H1 (cell line): ENCODE data around the gene PDE1C. TPM values are rescaled to one million over a fixed set of nuclear protein-coding genes. Genes with fewer than 3 reads are reported as not detected.

Source experiments
- SP4 ChIP-seq: IDR thresholded peaks from 2 replicates; pipeline ENCODE4 v1.6.1; 2012; ENCODE audit warnings: low read length, inconsistent platforms
- polyA plus RNA-seq, 7 experiments: library from polyadenylated mRNA; depleted of rRNA in 3 of 7; stranded (reverse) in 5 of 7; unstranded in 2 of 7; fragments of >200 nt in 5 of 7; fragments of 200-250 nt in 2 of 7; gene quantifications; 1 replicate in 5 of 7; 2 replicates in 1 of 7; 4 replicates in 1 of 7; pipeline versions ENCODE4 v1.2.1 to v1.2.3, GENCODE V29; 2011 to 2013; ENCODE audit warnings: missing spikeins in 2 of 7, mixed read lengths in 2 of 7
- total RNA-seq: library from RNA; stranded (reverse); fragmentation: NEBNext Ultra II Directional; extraction: Animal tissue kit (Norgen Biotek cat#: 25700); gene quantifications from 2 replicates; pipeline ENCODE4 v1.2.1, GENCODE V29; 2021

Gene PDE1C
- total and polyA plus RNA-seq, 2 of the 8 experiments (the other 6 are each of a cell fraction or from before 2014, with no cell fraction given), result 0.11 to 1.1 TPM

DNA sequence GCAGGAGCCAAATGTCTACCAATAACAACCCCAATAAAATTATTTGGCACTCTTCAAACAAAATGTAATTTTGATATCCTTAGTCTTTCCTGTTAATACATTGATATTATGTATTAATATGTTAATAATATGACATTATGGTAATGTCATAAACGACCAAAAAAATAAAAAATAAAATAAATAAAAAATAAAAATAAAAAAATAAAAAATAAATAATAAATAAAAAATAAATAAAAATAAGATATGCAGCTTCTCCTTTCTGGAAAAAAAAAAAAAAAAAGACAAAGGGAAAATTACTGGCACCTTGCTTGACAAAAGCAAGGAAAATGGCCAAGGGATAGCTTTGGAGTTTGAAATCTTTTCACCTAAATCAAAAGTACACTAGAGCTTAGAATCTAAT, 214.7 kb downstream of the PDE1C start (continued):
- no peak for TF ChIP-seq SP4
